ENCODE results near the gene FAM9C.

DNA sequence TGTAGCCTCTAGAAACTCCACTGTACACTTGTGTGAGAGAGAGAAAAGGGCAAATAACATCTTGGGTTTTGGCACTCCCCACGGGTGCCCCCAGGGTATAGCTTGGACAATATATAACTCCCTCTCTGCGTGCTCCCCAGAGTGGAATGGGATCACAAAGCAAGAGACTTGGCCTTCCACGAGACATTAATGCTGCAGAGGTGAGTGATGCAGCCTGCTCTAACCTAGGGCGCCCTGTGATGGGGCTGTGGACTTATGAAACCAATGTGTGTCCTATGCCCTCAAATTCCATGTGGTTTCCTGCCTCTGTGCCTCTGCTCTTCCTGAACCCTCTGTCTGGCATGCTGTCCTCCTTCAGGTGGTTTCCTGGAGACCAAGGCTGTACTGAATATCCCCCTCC lies 22.0 kb upstream of the FAM9C start:
- TF ChIP-seq, protein P1, sequence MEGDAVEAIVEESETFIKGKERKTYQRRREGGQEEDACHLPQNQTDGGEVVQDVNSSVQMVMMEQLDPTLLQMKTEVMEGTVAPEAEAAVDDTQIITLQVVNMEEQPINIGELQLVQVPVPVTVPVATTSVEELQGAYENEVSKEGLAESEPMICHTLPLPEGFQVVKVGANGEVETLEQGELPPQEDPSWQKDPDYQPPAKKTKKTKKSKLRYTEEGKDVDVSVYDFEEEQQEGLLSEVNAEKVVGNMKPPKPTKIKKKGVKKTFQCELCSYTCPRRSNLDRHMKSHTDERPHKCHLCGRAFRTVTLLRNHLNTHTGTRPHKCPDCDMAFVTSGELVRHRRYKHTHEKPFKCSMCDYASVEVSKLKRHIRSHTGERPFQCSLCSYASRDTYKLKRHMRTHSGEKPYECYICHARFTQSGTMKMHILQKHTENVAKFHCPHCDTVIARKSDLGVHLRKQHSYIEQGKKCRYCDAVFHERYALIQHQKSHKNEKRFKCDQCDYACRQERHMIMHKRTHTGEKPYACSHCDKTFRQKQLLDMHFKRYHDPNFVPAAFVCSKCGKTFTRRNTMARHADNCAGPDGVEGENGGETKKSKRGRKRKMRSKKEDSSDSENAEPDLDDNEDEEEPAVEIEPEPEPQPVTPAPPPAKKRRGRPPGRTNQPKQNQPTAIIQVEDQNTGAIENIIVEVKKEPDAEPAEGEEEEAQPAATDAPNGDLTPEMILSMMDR (IDR thresholded peaks at IDR 0.05): no peak
- no peak for TF ChIP-seq POLR2AphosphoS5 (IDR thresholded peaks at IDR 0.05)
